H1 (cell line): Measurements from ENCODE around the gene OTOGL. TPM values are rescaled to one million over a fixed set of nuclear protein-coding genes. Genes with fewer than 3 reads are reported as not detected.

ENCODE experiments used
- CTCF ChIA-PET: fragments of 300-600 bp; sonication (Branson Sonifier 250); formaldehyde crosslinking; loops from one replicate; lab custom pipeline; 2021; ENCODE audit not compliant: partially characterized antibody; lab: Charles Lee
- POLR2A ChIA-PET: fragments of 300-600 bp; sonication (Branson Sonifier 250); formaldehyde crosslinking; loops from one replicate; lab custom pipeline; 2021; ENCODE audit warnings: inconsistent platforms; ENCODE audit not compliant: partially characterized antibody; lab: Charles Lee
- DNase-seq, 2 experiments: peaks; one replicate each; pipeline versions ENCODE4 v3.0.0 to v3.0.0-alpha.2; 2010 to 2022; ENCODE audit warnings: low spot score in 2 of 2, low read depth in 1 of 2, mixed read lengths in 1 of 2
- FAIRE-seq: peaks from 2 replicates; lab custom pipeline; 2011; peaks lifted over from hg19 to GRCh38; lab: Jason Lieb, UNC
- H2AFZ ChIP-seq: 2 replicates; pipeline ENCODE4 v1.8.1; 2012; ENCODE audit warnings: low read length, inconsistent platforms
- H2AK5ac ChIP-seq: 2 replicates; pipeline ENCODE4 v1.6.1; 2013; ENCODE audit warnings: low read depth, low read length
- H2BK120ac ChIP-seq: replicated peaks from 2 replicates; pipeline ENCODE3; 2013; ENCODE audit warnings: low read depth, low read length, inconsistent platforms
- H2BK12ac ChIP-seq: 2 replicates; pipeline ENCODE4 v1.6.1; 2013; ENCODE audit warnings: low read depth, low read length
- H2BK15ac ChIP-seq: 2 replicates; pipeline ENCODE4 v1.6.1; 2013; ENCODE audit warnings: low read length
- H2BK20ac ChIP-seq: 2 replicates; pipeline ENCODE4 v1.6.1; 2013; ENCODE audit warnings: low read length
- H2BK5ac ChIP-seq: 2 replicates; pipeline ENCODE4 v1.6.1; 2013; ENCODE audit warnings: low read depth, low read length
- H3K14ac ChIP-seq: 2 replicates; pipeline ENCODE4 v1.6.1; 2013; ENCODE audit warnings: inconsistent platforms; ENCODE audit not compliant: insufficient read length
- H3K18ac ChIP-seq: 2 replicates; pipeline ENCODE4 v1.6.1; 2013; ENCODE audit warnings: low read length; ENCODE audit errors: extremely low read depth
- H3K23ac ChIP-seq: 2 replicates; pipeline ENCODE4 v1.6.1; 2013; ENCODE audit warnings: inconsistent platforms; ENCODE audit not compliant: insufficient read length
- H3K23me2 ChIP-seq: 2 replicates; pipeline ENCODE4 v1.6.1; 2013; ENCODE audit warnings: low read depth, low read length
- H3K27ac ChIP-seq: 2 replicates; pipeline ENCODE4 v1.6.1; 2011; ENCODE audit warnings: low read depth, low read length, inconsistent platforms
- H3K27me3 ChIP-seq, 4 experiments: replicated peaks in 1 of 4; 1 replicate in 1 of 4; 2 replicates in 3 of 4; pipeline versions ENCODE4 v1.6.1 to v1.8.1; 2011 to 2013; ENCODE audit warnings: low read length in 3 of 4, mild to moderate bottlenecking in 3 of 4, inconsistent platforms in 2 of 4, mixed read lengths in 2 of 4, moderate library complexity in 1 of 4; ENCODE audit not compliant: control insufficient read depth in 3 of 4, insufficient read depth in 3 of 4; ENCODE audit errors: extremely low read depth in 1 of 4
- H3K36me3 ChIP-seq, 4 experiments: 2 replicates each; pipeline versions ENCODE4 v1.6.1 to v1.8.1; 2011 to 2013; ENCODE audit warnings: mild to moderate bottlenecking in 4 of 4, low read length in 3 of 4, moderate library complexity in 2 of 4, control low read depth in 1 of 4, inconsistent platforms in 1 of 4; ENCODE audit not compliant: insufficient read depth in 4 of 4, control insufficient read depth in 2 of 4
- H3K4ac ChIP-seq: replicated peaks from 2 replicates; pipeline ENCODE3; 2013; ENCODE audit warnings: low read length, low read depth, mixed read lengths, inconsistent platforms; ENCODE audit not compliant: insufficient read length
- H3K4me1 ChIP-seq, 4 experiments: replicated peaks in 1 of 4; 1 replicate in 1 of 4; 2 replicates in 3 of 4; pipeline versions ENCODE4 v1.6.1 to v1.8.1; 2011 to 2013; ENCODE audit warnings: low read length in 3 of 4, inconsistent platforms in 2 of 4, mixed read lengths in 1 of 4; ENCODE audit not compliant: insufficient read depth in 4 of 4, control insufficient read depth in 3 of 4
- H3K4me2 ChIP-seq, 2 experiments: 2 replicates each; pipeline versions ENCODE4 v1.6.1 to v1.8.1; 2011 to 2013; ENCODE audit warnings: low read depth in 2 of 2, low read length in 2 of 2, control low read depth in 1 of 2, inconsistent platforms in 1 of 2, mild to moderate bottlenecking in 1 of 2; ENCODE audit not compliant: insufficient read depth in 1 of 2
- H3K4me3 ChIP-seq, 4 experiments: fragments of 200-600, 300-600 bp in 1 of 4; sonication (generic), shearing (Covaris generic), sonication (Bioruptor Twin) in 1 of 4; 2 replicates each; pipeline versions ENCODE4 v1.5.1 to v1.8.1; 2011 to 2016; ENCODE audit warnings: low read length in 4 of 4, low read depth in 3 of 4, control low read depth in 2 of 4, inconsistent platforms in 2 of 4, mild to moderate bottlenecking in 2 of 4, mixed read lengths in 1 of 4, moderate library complexity in 1 of 4; ENCODE audit not compliant: insufficient read depth in 2 of 4; ENCODE audit errors: extremely low read depth in 1 of 4
- H3K56ac ChIP-seq: replicated peaks from 2 replicates; pipeline ENCODE3; 2013; ENCODE audit warnings: low read depth, mild to moderate bottlenecking, mixed read lengths, low read length, inconsistent platforms; ENCODE audit not compliant: insufficient read length
- H3K79me1 ChIP-seq: 2 replicates; pipeline ENCODE4 v1.6.1; 2013; ENCODE audit warnings: low read depth, low read length, control low read depth
- H3K79me2 ChIP-seq, 2 experiments: 2 replicates each; pipeline versions ENCODE4 v1.6.1 to v1.8.1; 2012 to 2013; ENCODE audit warnings: low read length in 2 of 2, mild to moderate bottlenecking in 2 of 2, inconsistent platforms in 1 of 2; ENCODE audit not compliant: insufficient read depth in 2 of 2, control insufficient read depth in 1 of 2
- H3K9ac ChIP-seq, 4 experiments: replicated peaks in 1 of 4; 1 replicate in 1 of 4; 2 replicates in 3 of 4; pipeline versions ENCODE4 v1.6.1 to v1.8.1; 2011 to 2013; ENCODE audit warnings: low read depth in 3 of 4, low read length in 3 of 4, control low read depth in 2 of 4, mild to moderate bottlenecking in 2 of 4, moderate library complexity in 2 of 4, inconsistent platforms in 1 of 4; ENCODE audit errors: extremely low read depth in 1 of 4
- H3K9me3 ChIP-seq, 2 experiments: 2 replicates each; pipeline versions ENCODE4 v1.6.1 to v1.8.1; 2012 to 2013; ENCODE audit warnings: mild to moderate bottlenecking in 2 of 2, moderate library complexity in 2 of 2, control low read depth in 1 of 2, inconsistent platforms in 1 of 2, low read depth in 1 of 2, low read length in 1 of 2, mixed read lengths in 1 of 2; ENCODE audit not compliant: insufficient read depth in 2 of 2
- H4K20me1 ChIP-seq, 2 experiments: replicated peaks in 1 of 2; 2 replicates each; pipeline versions ENCODE3 to v1.8.1; 2011 to 2013; ENCODE audit warnings: inconsistent platforms in 2 of 2, low read length in 2 of 2, mild to moderate bottlenecking in 1 of 2; ENCODE audit not compliant: insufficient read depth in 2 of 2, control insufficient read depth in 1 of 2
- H4K5ac ChIP-seq: 2 replicates; pipeline ENCODE4 v1.6.1; 2013; ENCODE audit warnings: low read length, low read depth, mixed read lengths, inconsistent platforms; ENCODE audit not compliant: insufficient read length
- H4K8ac ChIP-seq: 2 replicates; pipeline ENCODE4 v1.8.0; 2013; ENCODE audit warnings: mild to moderate bottlenecking, moderate library complexity, low read length, inconsistent platforms; ENCODE audit not compliant: insufficient read depth; ENCODE audit errors: extremely low read depth
- H4K91ac ChIP-seq: replicated peaks from 2 replicates; pipeline ENCODE3; 2013; ENCODE audit warnings: low read length, mixed read lengths, inconsistent platforms; ENCODE audit not compliant: insufficient read length
- WGBS, 2 experiments: shearing (Covaris generic) in 1 of 2; methylation state at CpG; one replicate each; pipeline versions ENCODE4 v1.1.6 to v1.1.7; 2013 to 2015; ENCODE audit warnings: low lambda C conversion rate in 2 of 2, mixed read lengths in 2 of 2, inconsistent platforms in 1 of 2, low coverage in 1 of 2, missing lambda C conversion rate in 1 of 2; ENCODE audit not compliant: insufficient replicate concordance in 2 of 2, insufficient coverage in 1 of 2, insufficient read length in 1 of 2; ENCODE audit errors: extremely low coverage in 1 of 2, missing lambda C conversion rate in 1 of 2; 5-methylcytosine and 5-hydroxymethylcytosine counted together
- polyA plus RNA-seq, 7 experiments: library from polyadenylated mRNA; depleted of rRNA in 3 of 7; stranded (reverse) in 5 of 7; unstranded in 2 of 7; fragments of >200 nt in 5 of 7; fragments of 200-250 nt in 2 of 7; gene quantifications; 1 replicate in 5 of 7; 2 replicates in 1 of 7; 4 replicates in 1 of 7; pipeline versions ENCODE4 v1.2.1 to v1.2.3, GENCODE V29; 2011 to 2013; ENCODE audit warnings: missing spikeins in 2 of 7, mixed read lengths in 2 of 7
- total RNA-seq: library from RNA; stranded (reverse); fragmentation: NEBNext Ultra II Directional; extraction: Animal tissue kit (Norgen Biotek cat#: 25700); gene quantifications from 2 replicates; pipeline ENCODE4 v1.2.1, GENCODE V29; 2021

The OTOGL gene
- total and polyA plus RNA-seq, 2 of the 8 experiments (the other 6 are each of a cell fraction or from before 2014, with no cell fraction given) = 0.12 to 0.17 TPM

DNA sequence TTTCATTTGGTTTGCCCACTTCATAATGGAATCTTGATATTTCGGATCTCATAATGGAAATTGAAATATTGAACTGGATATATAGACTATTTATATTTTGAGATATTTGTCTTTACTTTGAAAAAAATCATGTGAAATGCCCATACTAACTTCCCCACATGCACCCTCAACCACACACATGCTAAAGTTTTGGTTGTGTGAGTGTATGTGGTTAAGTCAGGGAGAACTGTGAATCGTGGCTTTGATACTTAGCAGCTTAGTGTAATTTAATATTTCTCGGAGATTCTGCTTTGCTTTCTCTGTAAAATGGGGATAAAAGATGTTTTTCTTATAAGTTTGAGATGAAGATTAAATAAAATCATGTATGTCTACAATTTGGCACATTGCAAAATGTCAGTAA, 162.1 kb downstream of the OTOGL start:
- no peak overlapping the region for H2BK120ac ChIP-seq
- H2AK5ac ChIP-seq = no peak overlapping the region
- no peak overlapping the region for H3K4me2 ChIP-seq
- no peak overlapping the region for H4K91ac ChIP-seq
- H3K79me1 ChIP-seq = no peaks in the 10 kb centered on the region
- H4K5ac ChIP-seq = no peak overlapping the region
- no peaks in the 10 kb centered on the region for H3K4me1 ChIP-seq
- POLR2A ChIA-PET = interaction anchor here (0.9 kb wide), 1 partner anchor 8 kb away, joined by 3 read pairs; no protein-coding TSS in a partner anchor
- H3K79me2 ChIP-seq = no peaks in the 10 kb centered on the region
- H3K14ac ChIP-seq = no peak overlapping the region
- FAIRE-seq (no peak), DNase-seq (no peak)
- no peak overlapping the region for H2BK12ac ChIP-seq
- H2BK15ac ChIP-seq = no peak overlapping the region
- no peak overlapping the region for H2BK20ac ChIP-seq
- H3K23me2 ChIP-seq = no peaks in the 10 kb centered on the region
- H2AFZ ChIP-seq = no peak overlapping the region
- H3K9ac ChIP-seq = no peak overlapping the region
- 91% methylated on average over 3 of the region's 3 CpGs; no CpG with 5 or more reads in 1 of the 2 experiments for WGBS, 2 experiments
- CTCF ChIA-PET = interaction anchor here (0.5 to 5.0 kb wide), 3 partner anchors 9 to 818 kb away, joined by 3 to 41 read pairs (median 3); no protein-coding TSS in a partner anchor
- no peak overlapping the region for H3K23ac ChIP-seq
- H4K20me1 ChIP-seq = no peaks in the 10 kb centered on the region
- no peak overlapping the region for H4K8ac ChIP-seq
- no peak overlapping the region for H3K56ac ChIP-seq
- H3K18ac ChIP-seq = no peak overlapping the region
- H3K36me3 ChIP-seq = no peaks in the 10 kb centered on the region
- H3K4ac ChIP-seq = no peak overlapping the region
- no peaks in the 10 kb centered on the region for H3K9me3 ChIP-seq
- H2BK5ac ChIP-seq = no peak overlapping the region
- H3K4me3 ChIP-seq = no peak overlapping the region
- H3K27ac ChIP-seq = no peak overlapping the region
- H3K27me3 ChIP-seq = no peaks in the 10 kb centered on the region
